ENCODE results near the gene RAP1GAP2.
"Not testable (repeated sequence)": the region's sequence is repeated elsewhere in the genome, so short reads cannot be mapped to it uniquely, and the experiment has no call there.

RAP1GAP2 gene

GRCh38 chr17:2995377-2995776, 199.1 kb downstream of the RAP1GAP2 start:
- no peak for FAIRE-seq
- no peak for DNase-seq (ENCODE audit: insufficient read length, low spot score)

GRCh38 chr17:2995886-2996809, 199.9 kb downstream of the RAP1GAP2 start:
- no peak for TF ChIP-seq POLR2A (IDR thresholded peaks at IDR 0.05; ENCODE audit: low read depth, low read length)
- DNase-seq (ENCODE audit: insufficient read length, low spot score) (no peak), FAIRE-seq (no peak)

More at GRCh38 chr17:2995377-2995776, 199.1 kb downstream of the RAP1GAP2 start:
- no peak for TF ChIP-seq POLR2A (IDR thresholded peaks at IDR 0.05; ENCODE audit: low read depth, low read length)

- FAIRE-seq, result no peak
- no peak for TF ChIP-seq POLR2A (IDR thresholded peaks at IDR 0.05; ENCODE audit: low read depth, low read length)
- DNase-seq (ENCODE audit: insufficient read length, low spot score), result no peak
Measured at GRCh38 chr17:2996810-2997670, 200.8 kb downstream of the RAP1GAP2 start.

GRCh38 chr17:2998469-2998901, 202.2 kb downstream of the RAP1GAP2 start:
- not testable (repeated sequence) for FAIRE-seq

GRCh38 chr17:3002538-3003295, 206.5 kb downstream of the RAP1GAP2 start:
- TF ChIP-seq POLR2A (IDR thresholded peaks at IDR 0.05; ENCODE audit: low read depth, low read length), result no peak
- no peak for FAIRE-seq
- no peak for DNase-seq (ENCODE audit: insufficient read length, low spot score)

More at GRCh38 chr17:2998469-2998901, 202.2 kb downstream of the RAP1GAP2 start:
- DNase-seq (ENCODE audit: insufficient read length, low spot score), result peak; percentile 53

- DNase-seq (ENCODE audit: insufficient read length, low spot score) (no peak), FAIRE-seq (no peak)
- TF ChIP-seq POLR2A (IDR thresholded peaks at IDR 0.05; ENCODE audit: low read depth, low read length), result no peak
Measured at GRCh38 chr17:3003296-3004149, 207.3 kb downstream of the RAP1GAP2 start.

GRCh38 chr17:3004150-3004801, 208.0 kb downstream of the RAP1GAP2 start:
- DNase-seq (ENCODE audit: insufficient read length, low spot score) (peak; percentile 97), FAIRE-seq (peak; percentile 90)
- TF ChIP-seq POLR2A (IDR thresholded peaks at IDR 0.05; ENCODE audit: low read depth, low read length), result no peak

- no peak for TF ChIP-seq POLR2A (IDR thresholded peaks at IDR 0.05; ENCODE audit: low read depth, low read length)
- no peak for DNase-seq (ENCODE audit: insufficient read length, low spot score)
- FAIRE-seq, result no peak
Measured at GRCh38 chr17:3004925-3005324, 208.7 kb downstream of the RAP1GAP2 start.

- FAIRE-seq (no peak), DNase-seq (ENCODE audit: insufficient read length, low spot score) (no peak)
- no peak for TF ChIP-seq POLR2A (IDR thresholded peaks at IDR 0.05; ENCODE audit: low read depth, low read length)
Measured at GRCh38 chr17:3005696-3006095, 209.5 kb downstream of the RAP1GAP2 start.

- no peak for DNase-seq (ENCODE audit: insufficient read length, low spot score)
- no peak for FAIRE-seq
- TF ChIP-seq POLR2A (IDR thresholded peaks at IDR 0.05; ENCODE audit: low read depth, low read length), result no peak
Measured at GRCh38 chr17:3006801-3007200, 210.6 kb downstream of the RAP1GAP2 start.

GRCh38 chr17:3007651-3008121, 211.4 kb downstream of the RAP1GAP2 start:
- no peak for TF ChIP-seq POLR2A (IDR thresholded peaks at IDR 0.05; ENCODE audit: low read depth, low read length)
- FAIRE-seq (no peak), DNase-seq (ENCODE audit: insufficient read length, low spot score) (no peak)
